Stimulated activated CD4-positive, alpha-beta T cell treated with anti-CD3 and anti-CD28 coated beads, Interleukin-15, amount 100 ng/mL, for 24 hours (primary cell): ENCODE measurements around the gene RGPD3.
"Not testable (repeated sequence)": the region's sequence is repeated elsewhere in the genome, so short reads cannot be mapped to it uniquely, and the experiment has no call there.

Source experiments
- DNase-seq: peaks from one replicate; pipeline ENCODE4 v3.0.0-alpha.2; 2020

Gene RGPD3

GRCh38 chr2:106468107-106468506 lies at the start of gene RGPD3:
RGPD3 (minus strand) TSS chr2:106468413; CDS start chr2:106468288, 125 bp downstream.
- DNase-seq = not testable (repeated sequence)

- DNase-seq = no peak
Observed at GRCh38 chr2:106517329-106517728, 49.1 kb upstream of the RGPD3 start.

GRCh38 chr2:106516864-106517263 lies 48.7 kb upstream of the RGPD3 start:
- no peak for DNase-seq

DNA sequence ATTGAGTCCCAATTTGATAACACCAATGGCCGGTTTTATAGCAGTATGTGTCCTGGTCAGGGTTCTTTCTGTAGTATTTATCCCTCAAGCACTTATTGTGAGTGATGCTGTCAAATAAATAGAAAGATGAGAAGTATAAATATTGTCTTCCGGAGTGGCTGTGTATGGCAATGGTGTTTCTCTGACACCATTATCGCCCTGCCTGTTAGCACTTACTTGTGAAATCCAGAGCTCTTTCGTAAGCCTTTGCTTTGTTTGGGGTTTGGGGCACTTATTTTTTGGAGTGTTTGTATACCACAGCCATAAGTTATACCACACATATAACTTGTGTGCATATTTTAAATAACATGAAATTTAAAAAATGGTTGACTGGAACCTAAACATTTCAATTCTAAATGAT lies 48.2 kb upstream of the RGPD3 start:
- DNase-seq = no peak

DNA sequence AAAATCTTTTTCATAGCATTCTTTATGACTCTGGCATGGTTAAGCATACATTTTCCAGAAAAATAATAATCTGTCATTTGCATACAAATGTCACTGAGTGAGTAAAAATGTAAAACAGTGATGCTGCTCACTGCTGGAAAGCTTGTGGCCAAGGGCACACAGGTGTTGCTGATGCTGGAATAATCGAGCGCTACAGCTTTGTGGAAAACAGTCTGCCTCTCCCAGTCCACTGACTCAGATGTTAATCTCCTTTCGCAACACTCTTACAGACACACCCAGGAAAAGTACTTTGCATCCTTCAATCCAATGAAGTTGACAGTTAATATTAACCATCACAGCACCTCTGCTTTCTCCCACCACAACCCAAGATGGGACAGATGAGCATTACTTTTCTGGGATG lies 46.6 kb upstream of the RGPD3 start:
- DNase-seq = not testable (repeated sequence)

- not testable (repeated sequence) for DNase-seq
Observed at GRCh38 chr2:106513391-106513790, 45.2 kb upstream of the RGPD3 start.

DNA sequence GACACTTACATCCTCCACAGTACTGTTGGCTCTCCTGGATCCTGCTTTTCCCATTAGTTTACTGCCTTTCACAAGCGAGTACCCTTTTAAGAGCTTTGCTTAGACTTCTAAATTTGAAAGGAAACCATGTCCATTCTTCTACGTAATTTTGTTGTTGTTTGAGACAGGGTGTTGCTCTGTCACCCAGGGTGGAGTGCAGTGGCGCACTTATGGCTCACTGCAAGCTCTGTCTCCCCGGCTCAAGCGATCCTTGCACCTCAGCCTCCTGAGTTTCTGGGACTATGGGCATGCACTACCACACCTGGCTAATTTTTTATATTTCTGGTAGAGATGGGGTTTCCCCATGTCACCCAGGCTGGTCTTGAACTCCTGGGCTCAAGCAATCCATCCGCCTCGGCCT lies 43.7 kb upstream of the RGPD3 start:
- DNase-seq = not testable (repeated sequence)

DNA sequence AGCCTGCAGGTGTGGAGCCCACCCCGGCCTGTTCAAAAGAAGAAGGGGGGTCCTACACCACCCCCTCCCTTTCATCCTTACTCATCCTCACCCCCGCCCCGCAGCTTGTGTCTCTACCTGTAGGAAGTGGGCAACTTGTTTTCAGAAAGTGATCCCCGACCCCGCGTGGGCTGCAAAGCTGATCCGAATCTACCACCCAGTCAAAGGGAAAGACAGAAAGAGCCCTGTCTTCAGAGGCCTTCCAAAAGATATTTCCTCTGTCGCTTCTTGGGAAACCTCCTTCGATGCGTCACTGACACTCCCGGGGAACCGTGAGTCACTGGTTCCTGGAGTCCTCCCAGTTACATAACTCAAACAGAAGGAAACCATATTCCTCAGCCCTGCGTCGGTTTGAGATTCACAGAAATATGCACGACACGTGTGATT lies 43.3 kb upstream of the RGPD3 start:
- DNase-seq = peak; percentile 62

GRCh38 chr2:106510791-106511190 lies 42.6 kb upstream of the RGPD3 start:
- DNase-seq = not testable (repeated sequence)

DNA sequence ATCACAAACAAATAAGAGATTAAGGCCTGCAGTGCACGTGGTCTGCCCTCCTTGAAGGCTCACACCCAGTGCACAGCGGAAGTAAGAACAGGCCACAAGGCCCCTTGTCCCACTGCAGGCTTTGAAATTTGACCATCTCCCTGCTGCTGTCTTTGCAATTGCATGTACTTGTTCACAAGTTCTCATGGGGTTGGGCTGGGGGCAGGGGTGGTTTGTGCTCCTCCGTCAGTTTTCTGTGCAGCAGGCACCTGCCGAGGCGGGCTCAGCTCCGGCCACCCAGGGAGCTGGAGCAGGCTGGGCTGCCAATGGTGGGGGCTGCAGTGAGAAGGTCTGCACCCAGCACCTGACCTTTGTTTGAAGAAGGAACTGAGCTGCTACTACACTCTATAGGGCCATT lies 41.2 kb upstream of the RGPD3 start:
- DNase-seq = not testable (repeated sequence)

GRCh38 chr2:106508660-106509373 lies 40.6 kb upstream of the RGPD3 start:
- DNase-seq = not testable (repeated sequence)

- DNase-seq = not testable (repeated sequence)
Observed at GRCh38 chr2:106506002-106506687, 37.9 kb upstream of the RGPD3 start.

DNA sequence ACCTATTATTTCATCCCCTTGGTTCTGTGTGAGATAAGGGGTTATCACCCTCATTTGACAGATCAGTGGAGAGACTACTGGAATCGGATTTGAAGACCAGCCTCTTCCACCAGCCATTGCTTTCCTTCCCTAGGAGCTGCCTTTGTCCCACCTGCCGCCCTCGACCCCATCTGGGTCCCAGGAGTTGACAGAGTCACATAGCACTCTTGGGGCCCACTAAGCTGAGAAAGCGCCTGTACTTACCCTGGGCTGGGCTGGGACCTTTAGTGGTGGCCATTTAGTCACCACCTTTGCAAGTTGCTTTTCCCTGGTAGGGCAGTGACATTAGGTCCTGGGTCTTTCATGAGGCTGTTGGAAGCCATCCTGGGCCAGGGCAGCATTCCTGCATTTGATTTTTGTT lies 36.6 kb upstream of the RGPD3 start:
- DNase-seq = not testable (repeated sequence)

- not testable (repeated sequence) for DNase-seq
Observed at GRCh38 chr2:106504192-106504591, 36.0 kb upstream of the RGPD3 start.

DNA sequence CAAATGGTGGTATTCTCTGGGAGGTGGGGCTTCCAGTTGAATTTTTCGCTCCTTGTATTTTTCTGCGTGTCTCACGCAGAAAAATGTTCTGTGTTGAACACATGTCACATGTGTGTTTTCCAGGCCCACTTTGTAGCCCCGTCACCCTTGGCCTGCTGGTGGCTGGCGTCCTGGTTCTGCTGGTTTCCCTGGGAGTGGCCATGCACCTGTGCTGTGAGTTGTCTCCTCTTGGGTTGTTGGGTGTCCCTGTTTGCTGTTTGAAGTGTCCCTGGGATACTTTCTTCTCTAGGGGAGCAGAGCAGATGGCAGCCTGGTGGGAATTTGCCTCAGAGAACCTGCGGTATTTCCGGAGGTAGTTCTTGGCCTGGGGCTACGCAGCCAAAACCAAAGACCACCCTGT lies 34.1 kb upstream of the RGPD3 start:
- not testable (repeated sequence) for DNase-seq

- DNase-seq = not testable (repeated sequence)
Observed at GRCh38 chr2:106500350-106500749, 32.1 kb upstream of the RGPD3 start.

GRCh38 chr2:106498549-106498948 lies 30.3 kb upstream of the RGPD3 start:
- DNase-seq = not testable (repeated sequence)

GRCh38 chr2:106492913-106493312 lies 24.7 kb upstream of the RGPD3 start:
- not testable (repeated sequence) for DNase-seq

- not testable (repeated sequence) for DNase-seq
Observed at GRCh38 chr2:106492399-106492798, 24.2 kb upstream of the RGPD3 start.

GRCh38 chr2:106489701-106490100 lies 21.5 kb upstream of the RGPD3 start:
- DNase-seq = not testable (repeated sequence)

GRCh38 chr2:106487386-106488191 lies 19.4 kb upstream of the RGPD3 start:
- DNase-seq = peak; percentile 7

GRCh38 chr2:106486551-106487385 lies 18.6 kb upstream of the RGPD3 start, which contains the start of gene CD8B2:
CD8B2 (plus strand) TSS chr2:106487364; CDS start chr2:106487427, 63 bp downstream.
- not testable (repeated sequence) for DNase-seq
